Fibroblast of peridontal ligament (primary cell): ENCODE results near the gene RASA3.
A peak's percentile ranks its signal among the peaks of the same experiment; 100 is the strongest.
"Not testable (repeated sequence)": the region's sequence is repeated elsewhere in the genome, so short reads cannot be mapped to it uniquely, and the experiment has no call there.

Source experiments
- DNase-seq: peaks from one replicate; pipeline ENCODE4 v3.0.0-alpha.2; 2010; ENCODE audit errors: extremely low read depth

The RASA3 gene

DNA sequence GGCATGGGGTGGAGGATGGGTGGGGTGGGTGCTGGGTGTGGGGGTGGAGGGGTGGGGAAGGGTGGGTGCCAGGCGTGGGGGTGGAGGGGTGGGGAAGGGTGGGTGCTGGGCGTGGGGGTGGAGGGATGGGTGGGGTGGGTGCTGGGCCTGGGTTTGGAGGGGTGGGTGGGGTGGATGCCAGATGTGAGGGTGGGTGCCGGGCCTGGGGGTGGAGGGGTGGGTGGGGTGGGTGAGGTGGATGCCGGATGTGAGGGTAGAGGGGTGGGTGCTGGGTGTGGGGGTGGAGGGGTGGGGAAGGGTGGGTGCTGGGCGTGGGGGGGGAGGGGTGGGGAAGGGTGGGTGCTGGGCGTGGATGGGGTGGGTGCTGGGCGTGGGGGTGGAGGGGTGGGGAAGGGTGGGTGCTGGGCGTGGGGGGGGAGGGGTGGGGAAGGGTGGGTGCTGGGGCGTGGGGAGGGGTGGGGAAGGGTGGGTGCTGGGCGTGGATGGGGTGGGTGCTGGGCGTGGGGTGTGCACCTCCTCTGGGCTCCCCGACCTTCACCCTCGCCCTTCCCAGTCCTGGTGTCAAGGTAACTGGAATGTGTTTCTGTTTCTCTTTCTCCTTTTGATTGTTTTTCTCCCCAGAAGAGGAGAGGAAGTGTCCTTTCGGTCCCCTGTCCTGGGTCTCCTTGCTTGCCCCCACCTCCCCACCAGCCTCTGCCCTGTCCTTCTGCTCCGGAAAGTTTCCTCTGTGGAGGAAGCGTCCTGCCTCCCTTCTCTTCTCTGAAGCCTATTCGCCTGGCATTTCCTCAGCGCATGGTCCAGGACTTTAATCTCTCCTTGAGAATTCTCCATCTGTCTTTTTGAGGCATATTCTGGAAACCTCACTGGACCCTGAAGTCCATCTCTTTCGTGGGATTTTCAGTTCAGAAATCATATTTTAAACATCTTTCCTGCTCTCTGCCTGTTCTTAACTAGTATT is 23.8 kb upstream of the RASA3 start:
- DNase-seq: no peak

DNA sequence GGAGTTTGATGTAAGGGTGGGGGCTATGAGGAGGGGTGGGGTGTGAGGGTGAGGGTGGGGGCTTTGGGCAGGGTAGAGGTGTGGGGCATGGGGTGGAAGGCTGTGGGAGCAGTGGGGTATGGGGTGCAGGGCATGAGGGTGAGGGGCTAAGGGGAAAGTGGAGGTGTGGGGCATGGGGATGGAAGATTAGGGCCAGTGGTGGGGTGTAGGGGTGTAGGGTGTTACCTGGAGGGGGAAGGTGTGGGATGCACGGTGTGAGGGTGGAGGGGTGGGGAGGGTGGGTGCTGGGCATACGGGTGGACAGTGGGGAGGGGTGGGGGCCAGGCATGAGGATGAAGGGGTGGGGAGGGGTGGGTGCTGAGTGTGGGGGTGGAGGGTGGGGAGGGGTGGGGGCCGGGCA is 22.9 kb upstream of the RASA3 start:
- no peak for DNase-seq

DNA sequence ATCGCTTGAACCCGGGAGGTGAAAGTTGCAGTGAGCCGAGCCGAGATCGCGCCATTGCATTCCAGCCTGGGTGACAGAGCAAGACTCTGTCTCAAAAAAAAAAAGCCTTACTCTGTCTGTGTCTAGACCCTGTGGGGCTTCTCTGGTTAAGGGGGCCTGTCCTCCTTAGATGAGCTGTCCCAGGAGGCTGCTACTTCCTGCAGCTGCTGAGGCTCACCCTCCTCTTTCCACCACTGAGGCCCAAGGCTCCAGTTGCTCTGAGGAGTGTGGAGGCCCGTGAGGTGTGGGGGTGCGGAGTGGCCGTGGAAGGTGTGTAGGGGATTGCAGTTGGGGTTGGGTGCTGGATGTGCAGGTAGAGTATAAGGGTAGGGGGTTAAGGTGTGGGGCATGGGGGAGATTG is 22.1 kb upstream of the RASA3 start:
- no peak for DNase-seq

DNA sequence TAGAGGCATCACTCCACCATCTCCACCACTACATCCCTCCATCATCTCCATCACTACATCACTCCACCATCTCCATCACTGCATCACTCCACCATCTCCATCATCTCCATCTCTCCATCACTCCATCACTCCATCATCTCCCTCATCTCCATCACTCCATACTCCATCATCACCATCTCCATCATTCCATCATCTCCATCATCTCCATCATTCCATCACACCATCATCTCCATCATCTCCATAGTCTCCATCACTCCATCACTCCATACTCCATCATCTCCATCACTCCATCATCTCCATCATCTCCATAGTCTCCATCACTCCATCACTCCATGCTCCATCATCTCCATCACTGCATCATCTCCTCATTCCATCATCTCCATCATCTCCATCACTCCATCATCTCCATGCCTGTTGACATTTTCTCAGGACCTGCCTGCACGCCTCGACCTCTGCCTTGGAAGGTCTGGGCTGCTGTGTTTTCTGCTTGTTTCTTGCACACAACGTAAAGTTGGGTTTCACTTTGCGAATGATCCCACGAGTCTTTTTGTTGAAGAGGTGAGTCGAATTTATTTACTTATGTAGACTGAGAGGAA is 21.2 kb upstream of the RASA3 start:
- DNase-seq: no peak

DNA sequence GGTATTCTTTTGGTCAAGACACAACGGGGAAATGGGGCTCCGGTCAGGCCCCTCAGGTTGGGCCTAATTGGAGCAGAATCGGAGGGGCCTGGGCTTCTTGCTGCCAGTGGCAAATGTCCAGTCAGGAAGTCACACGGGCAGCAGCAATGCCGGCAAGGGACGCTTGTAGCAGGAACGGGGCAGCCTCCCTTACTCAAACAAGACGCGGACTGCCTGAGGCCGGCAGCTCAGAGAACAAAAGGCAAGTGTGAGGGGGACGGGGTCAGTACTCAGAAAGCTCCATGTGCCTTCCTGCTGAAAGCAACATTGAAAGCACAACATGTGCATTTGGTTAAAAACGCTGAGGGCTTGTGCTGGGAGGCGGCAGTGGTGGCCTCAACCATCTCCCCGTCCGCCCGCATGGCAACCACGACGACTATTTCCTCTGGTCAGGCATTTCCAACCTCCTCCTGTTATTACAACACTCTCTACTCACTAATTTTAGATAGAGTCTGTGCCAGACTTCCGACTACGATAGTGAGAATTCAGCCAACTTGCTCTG is 20.5 kb upstream of the RASA3 start:
- peak; percentile 81 for DNase-seq

DNA sequence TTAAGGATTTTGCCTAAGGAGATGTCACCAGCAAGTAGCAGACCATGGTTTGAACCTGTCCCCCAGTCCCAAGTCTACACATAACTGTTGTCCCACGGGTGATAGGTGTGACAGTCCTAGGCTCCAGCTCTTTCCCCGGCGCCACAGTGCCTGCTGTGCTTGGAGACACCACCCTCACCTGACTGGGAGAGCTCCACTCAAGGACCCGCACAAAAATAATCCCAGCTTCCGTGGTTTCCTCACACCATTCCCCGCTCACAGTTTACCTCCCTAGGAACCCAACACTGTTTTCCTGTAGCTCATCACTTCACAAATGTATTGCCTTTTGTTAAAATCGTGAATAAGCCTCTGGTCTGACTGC is 19.8 kb upstream of the RASA3 start:
- no peak for DNase-seq

DNA sequence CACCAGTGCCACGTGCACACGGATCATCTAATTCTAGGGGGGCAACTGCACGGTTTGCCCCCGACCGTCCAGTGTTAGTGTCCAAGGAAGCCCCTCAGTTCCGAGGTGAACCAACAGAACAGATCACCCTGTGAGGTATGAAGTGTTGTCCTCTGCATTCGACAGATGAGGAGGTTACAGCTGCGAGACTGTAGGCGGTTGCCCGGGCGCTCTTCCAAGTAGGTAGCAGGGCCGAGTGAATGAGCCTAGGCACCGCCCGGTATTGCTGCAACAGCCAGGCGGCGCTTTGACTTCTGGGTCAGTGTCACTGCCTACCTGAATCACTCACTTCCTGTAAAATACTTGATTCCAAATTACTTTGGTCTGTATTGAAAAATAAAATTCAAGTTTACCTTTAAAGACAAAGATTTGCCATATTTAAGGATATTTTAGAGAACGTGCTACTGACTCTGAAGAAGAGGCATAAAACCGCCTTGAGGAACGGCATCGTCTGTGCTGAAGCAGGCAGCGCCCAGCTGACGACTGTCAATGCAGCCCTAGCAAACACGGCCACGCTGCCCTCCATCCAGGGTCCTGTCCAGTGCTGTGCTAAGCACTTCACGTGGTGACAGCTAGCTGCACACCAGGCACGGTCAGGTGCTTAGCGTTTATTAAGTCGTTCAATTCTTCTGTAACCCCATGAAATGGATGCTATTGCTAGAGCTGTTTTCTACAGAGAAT is 19.3 kb upstream of the RASA3 start:
- no peak for DNase-seq

DNA sequence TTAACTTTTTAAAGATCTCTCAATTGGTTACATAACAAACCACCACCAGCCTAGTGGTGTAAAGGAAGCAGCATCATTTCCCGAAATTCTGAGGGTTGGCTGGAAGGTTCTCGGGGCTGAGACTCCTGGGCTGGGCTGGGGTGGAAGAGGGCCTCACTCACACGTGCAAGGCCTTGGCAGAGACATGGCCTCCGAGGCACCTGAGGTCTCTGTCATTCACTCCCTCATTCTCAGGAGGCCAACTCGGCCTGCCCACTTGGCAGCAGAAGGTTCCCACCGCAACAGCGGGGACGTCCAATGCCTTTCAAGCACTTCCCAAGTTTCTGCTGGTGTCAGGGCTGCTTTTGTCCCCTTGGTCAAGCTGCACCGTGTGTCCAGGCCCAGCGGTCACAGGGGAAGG is 18.6 kb upstream of the RASA3 start:
- no peak for DNase-seq

DNA sequence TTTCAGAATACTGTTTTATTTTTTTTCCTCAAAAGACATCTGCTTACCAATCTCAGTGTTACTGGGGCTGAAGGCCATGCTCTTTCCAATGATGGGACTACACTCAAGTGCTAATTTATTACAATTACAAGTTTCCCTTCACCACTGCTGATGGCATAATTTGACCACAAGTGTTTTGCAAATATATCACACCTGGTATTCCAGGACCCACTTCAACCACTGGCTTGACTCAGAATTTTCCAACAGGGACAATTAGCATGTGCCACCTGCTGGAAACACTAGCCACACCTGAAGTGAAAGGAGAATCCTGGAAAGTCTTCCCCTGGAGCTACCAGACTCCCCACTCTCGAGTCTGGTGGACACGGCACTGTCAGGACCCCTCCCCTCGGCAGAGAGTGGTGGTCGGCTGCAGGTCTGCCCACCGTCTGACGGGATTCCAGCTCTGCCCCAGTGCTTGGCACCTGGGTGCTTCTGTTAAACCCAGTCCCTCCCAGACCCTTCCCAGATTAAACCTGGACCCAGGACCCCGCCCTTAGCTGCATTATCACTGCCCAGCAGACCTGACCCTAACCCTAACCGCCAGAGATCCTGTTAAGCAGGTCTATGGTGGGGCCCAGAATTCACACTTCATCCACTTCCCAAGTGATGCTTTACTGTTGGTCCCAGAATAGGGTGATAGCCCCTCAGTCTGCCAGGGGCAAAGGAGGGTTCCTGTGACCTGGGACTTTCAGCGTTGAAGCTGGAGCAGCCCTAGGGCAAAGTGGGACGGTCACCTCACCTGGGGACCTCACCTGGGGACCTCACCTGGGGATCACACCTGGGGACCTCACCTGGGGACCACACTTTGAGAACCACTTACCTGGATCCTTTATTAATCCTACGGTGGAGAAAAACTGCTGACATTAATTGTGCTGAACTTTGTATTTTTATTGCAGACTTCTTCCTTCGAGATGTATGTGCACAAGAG is 17.6 kb upstream of the RASA3 start:
- no peak for DNase-seq

DNA sequence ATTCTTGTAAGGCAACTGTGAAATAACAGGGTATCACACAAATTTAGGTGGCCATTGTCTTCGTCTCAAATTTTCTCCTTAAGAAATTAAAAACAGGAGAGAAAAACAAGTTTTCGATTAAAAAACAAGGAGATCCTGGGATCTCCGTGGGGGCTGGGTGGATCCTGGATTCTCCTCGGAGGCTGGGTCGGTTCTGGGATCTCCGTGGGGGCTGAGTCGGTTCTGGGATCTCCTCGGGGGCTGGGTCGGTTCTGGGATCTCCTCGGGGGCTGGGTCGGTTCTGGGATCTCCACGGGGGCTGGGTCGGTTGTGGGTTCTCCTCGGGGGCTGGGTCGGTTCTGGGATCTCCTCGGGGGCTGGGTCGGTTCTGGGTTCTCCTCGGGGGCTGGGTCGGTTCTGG is 16.5 kb upstream of the RASA3 start:
- DNase-seq: not testable (repeated sequence)

DNA sequence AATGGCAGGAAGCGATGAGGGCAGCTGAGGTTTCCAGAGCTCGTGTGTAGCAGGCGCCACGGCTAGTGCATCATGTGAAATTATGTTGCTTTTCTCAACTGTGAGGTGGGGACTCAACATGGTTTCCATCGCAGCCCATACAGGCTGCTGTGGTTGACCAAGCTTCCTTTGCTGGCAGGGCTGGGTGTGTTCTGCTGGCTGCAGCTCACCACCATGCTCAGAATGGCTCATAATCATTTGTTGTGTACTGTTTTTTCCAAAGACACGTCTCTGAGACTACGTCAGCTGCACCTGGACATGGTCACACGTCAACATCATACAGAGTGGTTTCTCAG is 16.1 kb upstream of the RASA3 start:
- DNase-seq: no peak

DNA sequence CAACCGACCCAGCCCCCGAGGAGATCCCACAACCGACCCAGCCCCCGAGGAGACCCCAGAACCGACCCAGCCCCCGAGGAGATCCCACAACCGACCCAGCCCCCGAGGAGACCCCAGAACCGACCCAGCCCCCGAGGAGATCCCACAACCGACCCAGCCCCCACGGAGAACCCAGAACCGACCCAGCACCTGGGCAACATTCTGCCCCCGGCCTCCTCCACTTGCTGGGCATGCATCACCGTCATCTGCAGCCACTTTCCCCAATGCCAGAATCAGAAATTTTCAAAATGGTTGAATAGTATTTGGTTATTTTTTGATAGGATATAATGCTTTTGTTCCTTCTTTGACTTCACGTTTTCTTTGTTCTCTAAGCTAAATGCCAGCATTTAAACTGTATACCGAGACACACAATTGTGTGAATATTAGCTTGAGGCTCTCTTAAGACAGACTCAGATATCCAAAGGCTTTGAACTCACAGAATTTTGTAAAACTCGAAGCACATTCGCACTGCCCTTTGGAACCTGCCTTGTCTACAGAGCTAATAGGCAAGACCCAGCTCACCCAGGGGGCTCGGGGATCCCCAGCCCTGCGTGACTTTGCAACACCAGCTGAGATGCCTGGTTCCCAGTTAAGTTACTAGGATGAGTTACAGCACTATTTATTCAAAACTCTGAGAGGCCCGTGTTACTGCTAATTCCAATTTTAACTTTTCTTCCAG is 15.5 kb upstream of the RASA3 start:
- DNase-seq: no peak

DNA sequence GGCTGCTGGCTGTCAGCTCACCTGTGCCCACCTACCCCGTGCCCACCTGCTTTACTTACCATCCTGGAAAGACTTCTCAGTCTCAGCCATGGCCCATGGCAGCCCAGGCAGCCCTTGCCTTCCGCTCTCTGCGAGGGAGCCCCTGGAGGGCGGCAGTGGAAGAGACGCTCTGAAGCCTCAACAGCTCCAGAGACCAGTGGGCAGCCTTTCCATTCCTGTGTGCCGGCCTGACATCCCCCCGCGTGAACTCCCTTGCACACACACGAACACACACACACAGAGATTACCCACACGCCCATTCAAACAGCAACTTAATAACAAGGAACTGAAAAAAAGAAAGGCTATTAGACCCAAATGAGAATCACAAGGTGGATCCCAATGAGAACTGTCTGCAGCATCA is 14.2 kb upstream of the RASA3 start:
- peak; percentile 17 for DNase-seq

DNA sequence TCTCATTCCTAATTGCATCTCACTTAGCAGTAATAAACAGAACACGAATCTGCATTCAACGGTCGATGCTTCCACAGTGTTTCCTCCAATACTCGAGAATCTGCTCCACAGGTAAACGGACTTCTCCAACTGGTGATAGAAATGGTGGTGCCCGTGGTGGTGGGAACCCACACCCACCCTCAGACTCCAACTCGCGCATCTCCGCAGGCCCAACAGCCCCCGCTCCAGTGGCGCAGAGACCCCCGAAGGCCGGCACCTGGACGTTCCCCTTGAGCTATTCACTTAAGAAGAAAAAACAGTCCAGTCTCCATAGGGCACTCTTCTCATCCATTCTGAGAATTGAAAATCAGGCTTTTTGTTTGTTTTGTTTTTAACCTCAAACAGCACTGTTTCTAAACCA is 13.8 kb upstream of the RASA3 start:
- DNase-seq: no peak

DNA sequence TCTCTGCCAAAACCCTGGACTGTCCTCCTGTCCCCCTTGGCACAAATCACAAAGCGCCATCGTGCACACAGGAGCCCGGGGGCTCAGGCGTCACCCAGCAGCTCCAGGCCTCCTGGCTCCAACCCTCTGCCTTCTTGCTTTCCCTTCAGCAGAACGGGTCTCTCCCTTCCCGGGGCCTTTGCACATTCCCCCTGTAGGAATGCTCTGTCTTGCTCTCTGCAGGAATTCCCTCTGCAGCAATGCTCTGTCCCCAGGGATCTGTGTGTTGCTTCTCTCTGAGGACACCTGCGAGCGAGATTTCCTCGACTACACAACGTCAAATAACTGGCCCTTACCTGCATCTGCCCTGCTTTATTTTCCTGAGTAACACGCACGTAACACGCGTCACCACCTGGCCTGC is 13.3 kb upstream of the RASA3 start:
- DNase-seq: no peak

DNA sequence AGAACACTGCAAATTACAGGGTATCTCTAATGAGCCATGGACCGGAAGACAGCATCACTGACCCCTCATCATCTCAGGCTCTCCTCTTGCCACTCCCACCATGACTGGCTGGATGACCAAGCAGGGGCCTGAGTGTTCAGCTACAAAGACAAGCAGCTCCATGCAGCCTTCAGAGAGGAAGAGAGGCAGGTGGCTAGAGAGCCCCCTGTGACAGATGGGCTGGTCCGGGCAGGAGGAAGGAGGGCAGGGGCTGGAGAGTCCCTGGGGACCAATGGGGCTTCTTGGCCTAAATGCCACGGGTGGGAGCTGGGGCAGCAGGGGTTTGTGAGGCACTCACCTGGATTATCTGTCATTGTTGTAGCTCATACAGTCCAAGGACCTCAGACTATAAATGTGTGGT is 12.8 kb upstream of the RASA3 start:
- no peak for DNase-seq

DNA sequence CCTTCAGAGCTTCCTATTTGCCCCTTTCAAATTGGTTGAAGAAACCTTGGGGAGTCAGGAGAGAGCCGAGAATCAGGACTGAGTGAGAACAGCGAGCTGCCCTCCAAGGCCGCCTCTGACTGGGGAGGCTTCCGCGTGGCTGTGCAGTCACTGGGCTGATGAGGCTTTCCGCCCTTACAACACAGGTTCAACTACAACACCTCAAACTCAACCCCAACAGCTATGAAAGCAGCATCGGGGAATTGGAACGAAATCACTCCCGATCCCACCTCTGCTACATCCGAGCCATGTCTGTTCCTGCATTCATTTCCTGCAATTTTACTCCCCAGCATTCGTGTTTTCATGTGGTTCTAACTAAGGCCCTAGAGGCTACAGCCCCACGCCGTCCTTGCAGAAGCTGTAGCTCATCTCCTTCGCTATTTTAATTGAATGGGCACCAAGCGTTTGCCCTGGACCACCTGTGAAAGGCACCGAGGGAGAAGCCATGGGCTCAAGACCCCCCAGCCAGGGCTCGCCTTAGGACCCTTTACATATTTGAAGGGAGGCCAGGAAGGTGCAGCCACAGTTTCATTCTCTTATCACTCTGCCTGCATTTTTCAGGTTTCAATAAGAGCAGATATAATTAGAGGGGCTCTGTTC is 12.3 kb upstream of the RASA3 start:
- no peak for DNase-seq

DNA sequence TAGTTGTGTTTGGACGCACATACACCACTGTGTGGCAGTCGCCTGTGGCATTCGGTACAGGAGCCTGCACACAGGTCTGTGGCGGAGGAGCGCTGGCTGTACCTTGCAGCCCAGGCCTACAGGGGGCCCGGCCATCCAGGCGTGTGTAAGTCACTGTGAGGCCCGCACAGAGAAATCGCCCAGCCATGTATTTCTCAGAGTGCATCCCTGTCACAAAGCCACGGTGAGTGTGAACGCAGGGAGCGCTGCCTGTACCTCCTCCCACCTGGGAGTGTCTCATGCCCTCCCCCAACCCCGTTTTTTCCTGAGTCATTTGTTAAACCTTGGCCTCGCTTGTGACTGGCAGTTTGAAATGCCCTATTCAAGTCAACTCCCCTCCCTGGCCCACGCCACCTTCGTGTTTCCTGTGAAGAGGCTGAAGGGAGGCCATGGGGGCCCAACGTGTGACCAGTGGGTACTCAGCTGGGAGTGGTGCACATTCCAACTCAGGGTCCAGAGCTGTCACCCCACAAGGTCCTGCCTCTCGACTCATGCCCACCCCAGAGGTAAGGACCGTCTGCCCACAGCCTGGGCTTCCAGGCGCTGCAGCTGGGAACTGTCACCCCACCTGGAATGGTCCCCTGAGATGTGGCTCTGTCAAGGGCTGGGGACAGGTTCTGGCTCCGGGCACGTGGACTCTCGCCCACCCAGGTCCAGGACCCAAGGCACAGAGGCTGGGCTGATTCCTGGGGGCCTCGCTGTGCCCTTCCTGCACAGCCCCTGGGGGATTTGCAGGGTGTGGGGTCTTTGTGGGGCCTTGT is 11.6 kb upstream of the RASA3 start:
- no peak for DNase-seq

DNA sequence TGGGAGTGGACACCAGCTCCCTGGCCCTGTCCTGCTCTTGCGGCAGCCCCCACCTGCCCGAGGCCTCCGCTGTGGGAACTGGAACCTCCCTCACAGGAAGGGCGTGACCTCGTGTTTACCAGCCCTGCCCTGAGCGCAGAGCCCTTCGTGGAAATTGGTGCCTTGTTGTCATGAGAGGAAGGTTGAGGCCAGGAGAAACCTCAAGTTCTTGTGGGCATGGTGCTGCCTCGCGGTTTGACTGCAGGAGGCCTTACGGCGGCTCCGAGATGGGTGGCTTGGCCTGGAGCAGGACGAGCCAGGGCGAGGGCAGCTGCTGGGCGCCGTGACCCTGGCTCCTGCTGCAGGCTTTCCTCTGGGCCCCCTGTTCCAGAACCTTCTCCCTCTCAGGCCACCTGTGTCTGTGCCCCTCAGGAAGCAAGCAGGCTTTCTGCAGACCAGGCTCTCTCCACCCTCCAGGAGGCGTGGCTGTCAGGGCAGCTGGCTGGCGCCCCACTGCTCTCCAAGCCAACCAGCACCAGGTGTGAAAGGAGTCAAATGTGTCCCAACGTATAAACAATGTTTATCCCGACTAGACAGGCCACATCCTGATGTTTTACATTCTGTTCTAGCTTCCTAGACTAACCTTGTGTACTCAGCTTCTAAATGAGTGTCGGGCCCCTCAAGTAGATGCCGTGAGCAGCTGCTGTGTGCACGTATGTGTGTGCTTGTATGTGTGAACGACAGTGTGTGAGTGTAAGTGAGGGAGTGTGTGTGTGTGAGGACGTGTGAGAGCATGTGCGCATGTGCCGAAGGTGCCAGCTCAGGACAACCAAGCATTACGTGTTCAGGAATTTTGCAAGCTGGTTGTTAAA is 10.4 kb upstream of the RASA3 start:
- no peak for DNase-seq
